ENCODE measurements around the gene GRM1.

The GRM1 gene

GRCh38 chr6:146397638-146398037 is 368.8 kb downstream of the GRM1 start:
- no peak overlapping the region for H3K27ac ChIP-seq
- no peak for TF ChIP-seq CTCF (conservative IDR thresholded peaks at IDR 0.05)

DNA sequence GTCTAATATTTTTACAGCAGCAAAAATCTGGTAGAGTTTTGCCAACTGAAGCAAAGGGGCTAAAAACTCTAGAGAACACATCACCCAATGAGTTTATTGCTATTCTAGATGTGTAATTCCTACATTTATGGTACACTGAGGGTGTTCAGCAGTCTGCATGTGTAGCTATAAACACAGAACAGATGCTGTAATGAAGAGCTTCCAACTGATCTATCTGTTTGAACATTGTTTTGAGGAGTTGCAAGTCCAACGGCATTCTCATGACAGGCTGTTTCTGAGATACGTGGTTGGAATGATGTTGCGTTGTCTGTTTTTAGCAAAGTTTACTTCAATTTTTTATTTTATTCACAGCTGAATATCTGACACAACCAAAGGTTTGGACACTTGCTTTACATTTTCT is 373.6 kb downstream of the GRM1 start:
- TF ChIP-seq CTCF (conservative IDR thresholded peaks at IDR 0.05): no peak
- H3K27ac ChIP-seq: no peak overlapping the region

- TF ChIP-seq CTCF (conservative IDR thresholded peaks at IDR 0.05): no peak
- H3K27ac ChIP-seq: no peak overlapping the region
These were observed 379.7 kb downstream of the GRM1 start for GRCh38 chr6:146408583-146408982.

DNA sequence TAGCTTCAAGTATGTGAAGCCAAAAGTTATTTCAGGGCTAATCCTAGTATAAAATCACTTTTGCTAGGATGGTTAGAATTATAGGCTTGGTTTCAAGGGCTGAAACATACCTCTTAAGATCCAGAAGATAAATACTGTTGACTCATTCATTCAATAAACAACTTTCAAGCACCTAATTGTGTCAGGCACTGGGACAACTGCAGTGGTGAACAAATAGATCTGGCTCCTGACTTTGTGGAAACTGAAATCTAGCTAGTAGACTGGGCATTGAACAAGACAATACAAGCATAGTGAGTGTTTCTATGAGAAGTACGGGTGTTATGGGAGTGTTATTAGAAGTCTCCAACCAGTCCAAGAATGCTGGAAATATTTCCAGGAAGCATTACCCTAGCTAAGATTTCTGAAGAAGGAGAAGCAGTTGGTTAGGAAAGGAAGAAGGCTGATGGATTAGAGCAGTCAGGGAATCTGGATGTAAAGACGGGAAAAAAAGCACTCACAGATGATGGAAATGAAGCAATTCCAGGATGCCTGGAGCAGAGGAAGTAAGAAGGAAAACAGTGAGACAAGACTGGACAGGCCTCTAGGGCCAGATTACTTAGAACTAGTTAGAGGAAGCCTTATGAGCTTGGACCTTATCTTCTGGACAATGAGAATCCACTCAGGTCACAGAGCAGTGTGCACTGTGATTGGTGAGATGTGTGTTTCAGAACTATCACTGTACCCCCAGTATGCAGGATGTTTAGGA is 382.2 kb downstream of the GRM1 start:
- TF ChIP-seq CTCF (conservative IDR thresholded peaks at IDR 0.05): no peak

GRCh38 chr6:146419576-146419975 is 390.7 kb downstream of the GRM1 start:
- TF ChIP-seq CTCF (conservative IDR thresholded peaks at IDR 0.05): no peak
- H3K27ac ChIP-seq: no peak overlapping the region

More for the DNA sequence above, 382.2 kb downstream of the GRM1 start:
- H3K27ac ChIP-seq: no peak overlapping the region

DNA sequence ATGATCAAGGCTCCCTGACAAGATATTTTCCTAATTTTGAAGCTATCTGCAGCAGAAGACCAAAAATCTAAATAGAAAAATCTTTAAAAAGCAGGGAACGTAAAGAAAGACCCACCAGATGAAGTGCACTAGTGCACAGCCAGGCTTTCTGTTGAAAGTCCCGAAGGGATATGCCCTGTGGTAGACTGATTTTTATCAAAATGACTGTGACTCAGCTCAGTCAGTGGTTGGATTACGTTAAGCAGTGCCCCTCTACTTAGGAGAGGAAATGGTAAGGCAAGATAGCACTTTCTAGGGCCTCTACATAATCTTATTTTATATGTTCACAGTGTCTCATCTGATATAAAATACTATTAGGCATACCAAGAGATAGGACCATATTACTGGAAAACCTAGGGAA is 391.4 kb downstream of the GRM1 start:
- no peak overlapping the region for H3K27ac ChIP-seq
- TF ChIP-seq CTCF (conservative IDR thresholded peaks at IDR 0.05): no peak

DNA sequence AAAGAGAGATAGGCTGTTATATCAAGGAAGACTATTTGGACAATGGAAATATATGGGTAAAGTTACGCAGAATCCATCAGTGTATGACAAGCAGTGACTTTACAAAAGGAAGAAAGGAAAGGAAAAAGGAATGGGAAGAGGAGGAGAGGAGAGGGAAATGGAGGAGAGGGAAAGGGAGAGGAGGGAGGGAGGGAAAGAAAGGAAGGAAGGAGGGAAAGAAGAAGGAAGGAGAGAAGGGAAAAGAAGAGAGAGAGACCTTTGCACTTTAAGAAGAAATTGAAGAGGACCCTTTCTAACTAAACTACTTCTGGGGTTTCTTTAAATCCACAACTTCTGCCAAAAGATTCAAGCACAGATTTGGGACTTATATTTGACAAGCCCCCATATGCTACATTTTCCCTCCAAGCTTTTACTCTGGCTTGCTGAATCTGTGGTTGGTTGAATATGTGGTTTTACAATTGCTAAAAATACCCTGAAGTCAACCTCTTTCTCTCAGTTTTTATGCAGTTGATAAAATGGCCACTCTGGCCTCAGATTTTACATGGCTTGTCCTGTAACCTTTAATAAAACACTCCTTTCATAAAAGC is 394.0 kb downstream of the GRM1 start:
- no peak for TF ChIP-seq CTCF (conservative IDR thresholded peaks at IDR 0.05)
- no peak overlapping the region for H3K27ac ChIP-seq
